HepG2 (cell line): ENCODE data around the gene KIN. TPM values are rescaled to one million over a fixed set of nuclear protein-coding genes. Genes with fewer than 3 reads are reported as not detected.

ENCODE experiments used
- ATAC-seq: fragments of 200-7000 bp; cut with Tn5 transposase; 3 replicates; pipeline ENCODE4 v1.9.1; 2020; ENCODE audit warnings: mild to moderate bottlenecking, moderate library complexity
- BruUV-seq: library from RNA; stranded (reverse); fragments of 400-500 nt; replicated peaks from 2 replicates; lab custom pipeline; 2021; lab: Mats Ljungman, UMichigan
- CTCF ChIA-PET: fragments of 300-600 bp; formaldehyde crosslinking; extraction: SDS; loops from one replicate; lab custom pipeline; 2021; ENCODE audit warnings: low total read pairs, inconsistent platforms, low intra/inter-chr PET ratio; lab: Yijun Ruan, JAX
- POLR2A ChIA-PET: fragments of 350-600 bp; sonication (Branson Sonifier 250); formaldehyde crosslinking; loops from one replicate; lab custom pipeline; 2020; ENCODE audit warnings: antibody characterized with exemption, inconsistent platforms; lab: Yijun Ruan, JAX
- DNase-seq: peaks from one replicate; pipeline ENCODE4 v3.0.0-alpha.2; 2015; ENCODE audit warnings: low spot score
- FAIRE-seq: peaks from 3 replicates; lab custom pipeline; 2011; peaks lifted over from hg19 to GRCh38; lab: Jason Lieb, UNC
- H2AFZ ChIP-seq: one replicate; pipeline ENCODE4 v1.6.1; 2011; ENCODE audit warnings: low read length, inconsistent platforms
- H3K27ac ChIP-seq: fragments of 300-600 bp; 3 replicates; pipeline ENCODE4 v1.8.0; 2011; ENCODE audit warnings: mixed run types, mild to moderate bottlenecking, mixed read lengths, low read length, inconsistent platforms; ENCODE audit not compliant: insufficient read depth; ENCODE audit errors: extremely low read length
- H3K27me3 ChIP-seq, 2 experiments: fragments of 200-600 bp in 1 of 2; 2 replicates in 1 of 2; 3 replicates in 1 of 2; pipeline versions ENCODE4 v1.6.0 to v1.8.0; 2011; ENCODE audit warnings: low read length in 2 of 2, mild to moderate bottlenecking in 2 of 2, moderate library complexity in 2 of 2, inconsistent platforms in 1 of 2; ENCODE audit not compliant: insufficient read depth in 2 of 2, control insufficient read depth in 1 of 2
- H3K36me3 ChIP-seq, 2 experiments: fragments of 200-600 bp in 1 of 2; replicated peaks in 1 of 2; 2 replicates in 1 of 2; 3 replicates in 1 of 2; pipeline versions ENCODE4 v1.5.1 to v1.8.0; 2011; ENCODE audit warnings: low read length in 2 of 2, inconsistent platforms in 1 of 2; ENCODE audit not compliant: insufficient read depth in 2 of 2, control insufficient read depth in 1 of 2
- H3K4me1 ChIP-seq: 2 replicates; pipeline ENCODE4 v1.5.1; 2012; ENCODE audit warnings: low read length, inconsistent platforms; ENCODE audit not compliant: insufficient read depth
- H3K4me2 ChIP-seq: 2 replicates; pipeline ENCODE4 v1.6.0; 2011; ENCODE audit warnings: low read depth, low read length, inconsistent platforms
- H3K4me3 ChIP-seq, 3 experiments: fragments of 200-600 bp in 1 of 3; sonication (generic), shearing (Covaris generic) in 1 of 3; replicated peaks in 1 of 3; 2 replicates each; pipeline ENCODE4 v1.5.1; 2011 to 2016; ENCODE audit warnings: low read length in 3 of 3, inconsistent platforms in 2 of 3, low read depth in 2 of 3, mild to moderate bottlenecking in 2 of 3, control low read depth in 1 of 3, mixed read lengths in 1 of 3; ENCODE audit not compliant: insufficient read depth in 1 of 3
- H3K79me2 ChIP-seq: one replicate; pipeline ENCODE4 v1.6.1; 2011; ENCODE audit warnings: low read length, inconsistent platforms; ENCODE audit not compliant: insufficient read depth
- H3K9ac ChIP-seq: 2 replicates; pipeline ENCODE4 v1.6.0; 2011; ENCODE audit warnings: mild to moderate bottlenecking, low read depth, low read length, inconsistent platforms; ENCODE audit not compliant: insufficient read depth
- H3K9me3 ChIP-seq: 2 replicates; pipeline ENCODE4 v1.5.1; 2012; ENCODE audit warnings: mild to moderate bottlenecking, low read length
- H4K20me1 ChIP-seq: 2 replicates; pipeline ENCODE4 v1.6.0; 2011; ENCODE audit warnings: inconsistent platforms, mild to moderate bottlenecking, low read length, moderate library complexity; ENCODE audit not compliant: insufficient read depth
- ARNTL ChIP-seq: sonication (generic); formaldehyde crosslinking; IDR thresholded peaks from 2 replicates; pipeline ENCODE4 v1.4.0; 2020; ENCODE audit warnings: mild to moderate bottlenecking, missing genetic modification reagents
- CHD4 ChIP-seq: fragments of 200-600 bp; sonication (generic); IDR thresholded peaks from 2 replicates; pipeline ENCODE4 v1.7.0; 2017; ENCODE audit warnings: mild to moderate bottlenecking, low read length, borderline replicate concordance
- E2F5 ChIP-seq: sonication (generic); formaldehyde crosslinking; conservative IDR thresholded peaks from 2 replicates; pipeline ENCODE4 v1.4.0; 2020; ENCODE audit warnings: missing genetic modification reagents
- FIP1L1 ChIP-seq: fragments of 200-400 bp; formaldehyde crosslinking; IDR thresholded peaks from 2 replicates; pipeline ENCODE4 v1.6.1; 2018; ENCODE audit warnings: low read depth, mild to moderate bottlenecking, low read length, moderate library complexity, borderline replicate concordance; ENCODE audit not compliant: insufficient read depth
- HMG20B ChIP-seq: conservative IDR thresholded peaks from 2 replicates; pipeline ENCODE4 v1.6.1; 2016; ENCODE audit warnings: missing genetic modification reagents, missing compliant biosample characterization
- HNF4G ChIP-seq, 2 experiments: sonication (generic) in 1 of 2; formaldehyde crosslinking in 1 of 2; IDR thresholded peaks; 2 replicates each; pipeline versions ENCODE4 v1.4.0 to v1.6.1; 2011 to 2020; ENCODE audit warnings: borderline replicate concordance in 2 of 2, low read depth in 2 of 2, mild to moderate bottlenecking in 2 of 2, low read length in 1 of 2, missing genetic modification reagents in 1 of 2, moderate library complexity in 1 of 2
- NONO ChIP-seq, 2 experiments: fragments of 450-650 bp in 1 of 2; sonication (generic) in 1 of 2; formaldehyde crosslinking in 1 of 2; IDR thresholded peaks in 1 of 2; conservative IDR thresholded peaks in 1 of 2; 2 replicates each; pipeline versions ENCODE4 v1.6.1 to v1.8.0; 2017 to 2022; ENCODE audit warnings: mild to moderate bottlenecking in 1 of 2, missing genetic modification reagents in 1 of 2, moderate library complexity in 1 of 2
- PRPF4 ChIP-seq: fragments of 200-400 bp; formaldehyde crosslinking; IDR thresholded peaks from 2 replicates; pipeline ENCODE4 v1.6.1; 2016; ENCODE audit warnings: low read length, low read depth; ENCODE audit not compliant: poor library complexity, severe bottlenecking
- RFX1 ChIP-seq: fragments of 450-650 bp; IDR thresholded peaks from 2 replicates; pipeline ENCODE4 v1.6.1; 2017
- RNF2 ChIP-seq: fragments of 450-650 bp; conservative IDR thresholded peaks from 2 replicates; pipeline ENCODE4 v1.6.1; 2016; ENCODE audit warnings: low read depth
- SAFB2 ChIP-seq: sonication (generic); formaldehyde crosslinking; IDR thresholded peaks from 2 replicates; pipeline ENCODE4 v1.5.1; 2020; ENCODE audit warnings: missing genetic modification reagents, low read depth, mild to moderate bottlenecking, borderline replicate concordance
- ZFAT ChIP-seq: sonication (generic); formaldehyde crosslinking; conservative IDR thresholded peaks from 2 replicates; pipeline ENCODE4 v1.8.1; 2023; ENCODE audit warnings: missing genetic modification reagents, inconsistent platforms
- ZNF839 ChIP-seq: sonication (generic); formaldehyde crosslinking; IDR thresholded peaks from 2 replicates; pipeline ENCODE4 v1.4.0; 2020; ENCODE audit warnings: missing genetic modification reagents, mild to moderate bottlenecking, borderline replicate concordance
- WGBS: methylation state at CpG from one replicate; pipeline ENCODE4 v1.1.6; 2017; ENCODE audit warnings: low lambda C conversion rate; 5-methylcytosine and 5-hydroxymethylcytosine counted together
- in situ Hi-C: cut with HindIII; loops from 2 replicates; pipeline ENCODE4 v1.10.0; 2017; ENCODE audit warnings: low pct_unique_long_range_greater_than_20kb; ENCODE audit not compliant: extremely low pct_ligation_motif_present
- intact Hi-C: fragments of 100-400 bp; cut with micrococcal nuclease; formaldehyde crosslinking; loops from one replicate; pipeline ENCODE4 v1.10.0; 2022; ENCODE audit not compliant: unreplicated experiment
- polyA plus RNA-seq, 8 experiments: library from polyadenylated mRNA; depleted of rRNA in 3 of 8; stranded (reverse) in 7 of 8; unstranded in 1 of 8; fragments of >200 nt; fragmentation: Illumina TruSeq in 4 of 8; extraction: Trizol in 4 of 8; gene quantifications; 2 replicates each; pipeline versions ENCODE4 v1.2.1 to v1.2.3, GENCODE V29; 2011 to 2016; ENCODE audit warnings: low read depth in 4 of 8, missing spikeins in 1 of 8, mixed read lengths in 1 of 8; ENCODE audit not compliant: insufficient read depth in 1 of 8
- total RNA-seq, 5 experiments: library from RNA; depleted of rRNA; stranded (reverse); fragments of >200 nt; fragmentation: Illumina TruSeq; extraction: Trizol; gene quantifications; 2 replicates each; pipeline ENCODE4 v1.2.3, GENCODE V29; 2016; ENCODE audit warnings: low read depth in 1 of 5
- TF ChIP-seq, protein P1 (sequence below): sonication (generic); formaldehyde crosslinking; conservative IDR thresholded peaks from 2 replicates; pipeline ENCODE4 v1.8.0; 2022; ENCODE audit warnings: low read depth, missing genetic modification reagents

Gene KIN
- total and polyA plus RNA-seq, 2 of the 13 experiments (the other 11 are each of a cell fraction or from before 2014, with no cell fraction given): 4.9 to 23.2 TPM

- ChIA-PET CTCF (no interaction called here), POLR2A (no interaction called here)
- TF ChIP-seq ARNTL (CRISPR knock-in tag) (no peak), RNF2 (no peak), CHD4 (no peak), ZNF839 (CRISPR knock-in tag) (no peak), ZFAT (CRISPR knock-in tag) (no peak), PRPF4 (no peak), SAFB2 (CRISPR knock-in tag) (no peak), E2F5 (CRISPR knock-in tag) (no peak)
- no peaks in the 10 kb centered on the region for H3K9me3 ChIP-seq
- DNase-seq (no peak), FAIRE-seq (no peak), ATAC-seq (no peak)
- intact Hi-C loops: no loop called here
- peaks cover 16 to 63% of the 10 kb centered on the region in 2 experiments for H3K36me3 ChIP-seq
- in situ Hi-C loops: loop anchor here (25.0 kb wide), 1 partner anchor 1545 kb away; no protein-coding TSS in a partner anchor
- H2AFZ ChIP-seq: no peak overlapping the region
- no peaks in the 10 kb centered on the region for H3K4me1 ChIP-seq
- BruUV-seq: no TSS peak
- no peak overlapping the region for H3K9ac ChIP-seq
- WGBS: 99% methylated on average over 10 of the region's 10 CpGs
- H3K79me2 ChIP-seq: no peaks in the 10 kb centered on the region
- H3K27ac ChIP-seq: no peak overlapping the region
- no peaks in the 10 kb centered on the region for H3K27me3 ChIP-seq
- no peak overlapping the region for H3K4me2 ChIP-seq
- H3K4me3 ChIP-seq: no peak overlapping the region
- H4K20me1 ChIP-seq: no peaks in the 10 kb centered on the region
Measured at GRCh38 chr10:7767209-7767608, 20.6 kb downstream of the KIN start.

GRCh38 chr10:7766241-7766640 lies 21.6 kb downstream of the KIN start:
- H2AFZ ChIP-seq: no peak overlapping the region
- no TSS peak for BruUV-seq
- H3K79me2 ChIP-seq: no peaks in the 10 kb centered on the region
- DNase-seq (no peak), ATAC-seq (no peak), FAIRE-seq (no peak)
- in situ Hi-C loops: loop anchor here (25.0 kb wide), 1 partner anchor 1546 kb away; no protein-coding TSS in a partner anchor
- no peaks in the 10 kb centered on the region for H3K9me3 ChIP-seq
- intact Hi-C loops: no loop called here
- H3K9ac ChIP-seq: no peak overlapping the region
- H3K4me2 ChIP-seq: no peak overlapping the region
- CTCF ChIA-PET: no interaction called here
- H3K36me3 ChIP-seq: peaks cover 16 to 64% of the 10 kb centered on the region in 2 experiments
- WGBS: 95% methylated on average over 3 of the region's 3 CpGs
- H4K20me1 ChIP-seq: no peaks in the 10 kb centered on the region
- H3K27ac ChIP-seq: no peak overlapping the region
- POLR2A ChIA-PET: no interaction called here
- H3K27me3 ChIP-seq: no peaks in the 10 kb centered on the region
- no peak overlapping the region for H3K4me3 ChIP-seq
- H3K4me1 ChIP-seq: no peaks in the 10 kb centered on the region
- TF ChIP-seq FIP1L1 (no peak), NONO (IDR thresholded peaks at IDR 0.05) (no peak), NONO (CRISPR knock-in tag; conservative IDR thresholded peaks at IDR 0.05) (no peak), HMG20B (CRISPR knock-in tag) (no peak), HNF4G (IDR thresholded peaks at IDR 0.05; ENCODE audit: borderline replicate concordance, low read depth, low read length) (no peak), HNF4G (CRISPR knock-in tag; IDR thresholded peaks at IDR 0.05; ENCODE audit: borderline replicate concordance, low read depth) (no peak), RFX1 (no peak)
- TF ChIP-seq, protein P1, sequence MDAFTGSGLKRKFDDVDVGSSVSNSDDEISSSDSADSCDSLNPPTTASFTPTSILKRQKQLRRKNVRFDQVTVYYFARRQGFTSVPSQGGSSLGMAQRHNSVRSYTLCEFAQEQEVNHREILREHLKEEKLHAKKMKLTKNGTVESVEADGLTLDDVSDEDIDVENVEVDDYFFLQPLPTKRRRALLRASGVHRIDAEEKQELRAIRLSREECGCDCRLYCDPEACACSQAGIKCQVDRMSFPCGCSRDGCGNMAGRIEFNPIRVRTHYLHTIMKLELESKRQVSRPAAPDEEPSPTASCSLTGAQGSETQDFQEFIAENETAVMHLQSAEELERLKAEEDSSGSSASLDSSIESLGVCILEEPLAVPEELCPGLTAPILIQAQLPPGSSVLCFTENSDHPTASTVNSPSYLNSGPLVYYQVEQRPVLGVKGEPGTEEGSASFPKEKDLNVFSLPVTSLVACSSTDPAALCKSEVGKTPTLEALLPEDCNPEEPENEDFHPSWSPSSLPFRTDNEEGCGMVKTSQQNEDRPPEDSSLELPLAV: no peak
